ENCODE results near the gene ADSS1.

ADSS1 gene

DNA sequence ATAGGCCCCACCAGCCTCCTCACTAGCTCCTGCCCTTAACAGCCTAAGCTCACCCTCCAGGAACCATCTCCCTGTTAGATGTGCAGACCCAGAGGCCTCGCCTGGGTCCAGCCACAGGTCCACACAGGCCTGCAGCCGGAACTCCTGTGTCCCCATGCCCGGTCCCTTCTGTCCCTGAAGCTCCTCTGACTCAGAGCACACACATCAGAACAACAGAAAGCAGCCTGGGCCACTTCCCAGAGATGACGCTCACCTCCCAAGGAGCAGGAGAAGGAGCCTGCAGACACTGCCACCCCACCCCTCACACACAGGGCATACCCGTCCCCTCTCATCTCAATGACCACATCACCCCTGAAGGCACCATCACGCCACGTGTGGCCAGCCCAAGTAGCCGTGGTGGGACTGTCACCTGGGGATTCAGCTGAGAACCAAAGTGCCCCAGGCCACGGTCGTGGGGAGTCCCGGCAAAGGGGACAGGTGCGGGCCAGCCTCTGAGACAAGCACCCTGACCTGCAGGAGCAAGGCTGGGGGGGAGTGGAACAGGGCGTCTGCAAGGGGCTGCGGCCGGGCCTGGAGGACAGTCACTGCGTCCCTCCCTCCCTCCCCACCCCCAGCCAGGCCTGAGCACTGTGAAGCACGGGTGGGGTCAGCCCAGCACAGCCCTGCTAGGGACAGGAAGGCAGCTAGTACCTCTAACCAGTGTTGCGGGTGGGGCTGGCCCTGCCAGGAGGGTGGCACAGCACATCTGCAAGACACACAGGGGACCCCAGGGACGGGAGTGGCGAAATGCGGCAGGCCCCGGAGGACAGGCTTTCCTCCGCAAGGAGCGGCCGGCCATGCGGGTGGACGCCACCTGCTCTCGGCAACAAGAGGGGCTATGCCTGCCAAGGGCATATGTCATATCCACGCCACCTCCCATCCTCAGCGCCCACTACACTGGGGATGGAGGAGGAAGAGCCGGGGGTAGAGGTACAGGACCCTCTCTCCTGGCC, 66.0 kb downstream of the ADSS1 start:
- Histone ChIP-seq H3K36me3 (peaks cover 48% of the 10 kb centered on the region), H3K27me3 (no peaks in the 10 kb centered on the region), H3K4me3 (ENCODE audit: low read depth in 1 of 2, low read length in 1 of 2) (no peak overlapping the region), H3K9me3 (no peaks in the 10 kb centered on the region), H3K4me1 (ENCODE audit: control insufficient read depth in 1 of 2, insufficient read depth in 1 of 2, low read depth in 1 of 2, low read length in 1 of 2) (peaks cover 40 to 51% of the 10 kb centered on the region in 2 experiments), H3K27ac (peak overlapping the region; percentile 96)
- TF ChIP-seq, protein P1, sequence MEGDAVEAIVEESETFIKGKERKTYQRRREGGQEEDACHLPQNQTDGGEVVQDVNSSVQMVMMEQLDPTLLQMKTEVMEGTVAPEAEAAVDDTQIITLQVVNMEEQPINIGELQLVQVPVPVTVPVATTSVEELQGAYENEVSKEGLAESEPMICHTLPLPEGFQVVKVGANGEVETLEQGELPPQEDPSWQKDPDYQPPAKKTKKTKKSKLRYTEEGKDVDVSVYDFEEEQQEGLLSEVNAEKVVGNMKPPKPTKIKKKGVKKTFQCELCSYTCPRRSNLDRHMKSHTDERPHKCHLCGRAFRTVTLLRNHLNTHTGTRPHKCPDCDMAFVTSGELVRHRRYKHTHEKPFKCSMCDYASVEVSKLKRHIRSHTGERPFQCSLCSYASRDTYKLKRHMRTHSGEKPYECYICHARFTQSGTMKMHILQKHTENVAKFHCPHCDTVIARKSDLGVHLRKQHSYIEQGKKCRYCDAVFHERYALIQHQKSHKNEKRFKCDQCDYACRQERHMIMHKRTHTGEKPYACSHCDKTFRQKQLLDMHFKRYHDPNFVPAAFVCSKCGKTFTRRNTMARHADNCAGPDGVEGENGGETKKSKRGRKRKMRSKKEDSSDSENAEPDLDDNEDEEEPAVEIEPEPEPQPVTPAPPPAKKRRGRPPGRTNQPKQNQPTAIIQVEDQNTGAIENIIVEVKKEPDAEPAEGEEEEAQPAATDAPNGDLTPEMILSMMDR (IDR thresholded peaks at IDR 0.05): no peak

DNA sequence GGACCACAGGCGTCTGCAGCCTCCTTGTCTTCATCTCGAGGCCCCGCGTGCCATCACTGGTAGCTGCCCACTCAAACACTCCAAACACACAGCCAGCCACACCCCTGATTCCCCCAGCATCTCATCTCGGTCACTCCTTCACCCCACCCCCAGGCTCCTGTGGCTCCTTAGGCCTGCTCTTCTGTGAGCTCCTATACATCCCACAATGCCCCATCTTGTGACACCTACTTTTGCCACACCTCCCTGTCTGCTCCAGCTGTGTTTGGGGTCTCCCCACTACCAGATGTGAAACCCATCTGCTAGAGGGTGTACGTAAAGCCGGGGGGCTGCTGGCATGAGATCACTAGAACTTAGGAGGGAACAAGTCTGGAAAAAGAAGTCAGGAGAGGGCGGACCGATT, 67.4 kb downstream of the ADSS1 start:
- peaks cover 7% of the 10 kb centered on the region for H3K27me3 ChIP-seq
- H3K36me3 ChIP-seq: peaks cover 44% of the 10 kb centered on the region
- TF ChIP-seq, protein P1 (IDR thresholded peaks at IDR 0.05): no peak
- no peaks in the 10 kb centered on the region for H3K9me3 ChIP-seq
- peak overlapping the region; percentile 0 for H3K27ac ChIP-seq
- no peak overlapping the region for H3K4me3 ChIP-seq (ENCODE audit: low read depth in 1 of 2, low read length in 1 of 2)
- H3K4me1 ChIP-seq (ENCODE audit: control insufficient read depth in 1 of 2, insufficient read depth in 1 of 2, low read depth in 1 of 2, low read length in 1 of 2): peaks cover 41 to 49% of the 10 kb centered on the region in 2 experiments

DNA sequence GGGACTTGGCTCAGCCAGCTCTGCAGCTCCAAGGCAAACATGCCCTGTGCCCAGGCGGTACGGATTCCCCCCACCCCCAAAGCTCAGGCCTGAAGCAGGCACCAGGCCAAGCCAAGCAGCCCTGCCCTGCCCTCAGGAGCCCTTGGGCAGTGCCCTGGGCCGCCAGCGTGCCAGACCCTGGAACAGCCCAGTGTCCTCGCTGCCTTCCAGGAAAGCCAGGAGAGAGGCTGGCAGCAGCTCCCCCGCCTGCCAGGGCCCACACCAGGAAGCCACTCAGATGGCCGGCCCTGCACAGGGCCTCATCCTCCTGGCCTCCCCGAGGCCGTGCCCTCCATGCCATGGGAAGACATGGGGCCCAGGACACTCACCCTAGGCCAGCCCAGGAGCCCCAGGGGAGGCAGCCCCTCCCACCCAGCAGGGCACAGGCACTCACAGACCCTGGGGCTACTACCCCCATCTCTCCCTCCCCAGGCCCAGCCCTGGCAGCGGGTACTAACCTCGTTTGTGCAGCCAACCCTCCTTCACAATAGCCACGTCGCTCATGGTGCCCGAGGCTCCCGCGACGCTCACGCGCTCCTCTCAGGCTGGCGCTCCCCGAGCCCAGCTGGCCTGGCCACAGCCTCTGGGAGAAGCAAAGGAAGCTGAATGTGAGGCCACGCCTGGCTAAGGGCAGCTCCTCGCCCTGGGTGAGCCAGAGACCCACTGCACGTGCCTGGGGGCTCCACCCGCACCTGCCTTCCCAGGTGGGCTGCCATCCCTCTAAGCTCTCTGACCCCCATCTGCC, 68.3 kb downstream of the ADSS1 start:
- TF ChIP-seq, protein P1 (IDR thresholded peaks at IDR 0.05): no peak
- peaks cover 15% of the 10 kb centered on the region for H3K27me3 ChIP-seq
- no peaks in the 10 kb centered on the region for H3K9me3 ChIP-seq
- peaks cover 32 to 40% of the 10 kb centered on the region in 2 experiments for H3K4me1 ChIP-seq (ENCODE audit: control insufficient read depth in 1 of 2, insufficient read depth in 1 of 2, low read depth in 1 of 2, low read length in 1 of 2)
- no peak overlapping the region for H3K4me3 ChIP-seq (ENCODE audit: low read depth in 1 of 2, low read length in 1 of 2)
- peaks cover 44% of the 10 kb centered on the region for H3K36me3 ChIP-seq
- no peak overlapping the region for H3K27ac ChIP-seq

DNA sequence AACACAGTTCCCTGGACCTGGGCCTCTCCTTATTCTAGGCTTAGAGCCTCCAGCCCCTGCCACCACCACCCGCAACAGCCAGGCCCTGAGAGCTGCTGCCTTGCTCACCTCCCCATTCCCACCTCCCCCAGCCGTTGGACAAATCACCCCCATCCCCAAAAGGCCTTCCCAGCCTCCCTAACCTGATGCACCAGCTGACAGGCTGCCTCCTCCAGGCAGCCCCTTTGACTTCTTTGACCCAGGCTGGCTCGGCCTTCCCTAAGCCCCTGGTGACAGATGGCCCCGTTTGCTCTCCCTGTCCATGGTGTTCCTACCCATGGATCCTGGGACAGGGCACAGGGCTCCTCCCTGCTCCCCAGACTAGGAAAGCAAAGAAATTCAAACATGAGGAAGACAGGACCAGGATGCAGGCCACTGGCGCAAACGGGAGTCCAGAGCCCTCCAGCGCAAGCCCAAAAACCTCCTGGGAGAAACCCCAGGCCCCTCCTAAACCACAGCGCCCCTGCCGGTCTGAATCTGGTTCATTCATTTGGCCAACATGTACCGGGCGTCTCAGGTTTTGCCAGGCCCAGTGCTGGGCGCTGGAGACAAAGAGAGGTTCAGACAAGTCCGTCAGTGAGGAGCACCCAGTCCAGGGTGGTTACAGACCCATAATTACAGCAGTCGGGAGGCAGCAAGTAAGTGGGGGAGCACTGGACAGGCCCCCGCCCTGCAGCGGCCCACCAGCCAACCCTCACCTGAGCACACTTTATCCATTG, 69.1 kb downstream of the ADSS1 start:
- TF ChIP-seq, protein P1 (IDR thresholded peaks at IDR 0.05): no peak
- peaks cover 44% of the 10 kb centered on the region for H3K36me3 ChIP-seq
- H3K27me3 ChIP-seq: peaks cover 24% of the 10 kb centered on the region
- H3K4me3 ChIP-seq (ENCODE audit: low read depth in 1 of 2, low read length in 1 of 2): no peak overlapping the region
- peaks cover 24 to 32% of the 10 kb centered on the region in 2 experiments for H3K4me1 ChIP-seq (ENCODE audit: control insufficient read depth in 1 of 2, insufficient read depth in 1 of 2, low read depth in 1 of 2, low read length in 1 of 2)
- no peaks in the 10 kb centered on the region for H3K9me3 ChIP-seq
- no peak overlapping the region for H3K27ac ChIP-seq

DNA sequence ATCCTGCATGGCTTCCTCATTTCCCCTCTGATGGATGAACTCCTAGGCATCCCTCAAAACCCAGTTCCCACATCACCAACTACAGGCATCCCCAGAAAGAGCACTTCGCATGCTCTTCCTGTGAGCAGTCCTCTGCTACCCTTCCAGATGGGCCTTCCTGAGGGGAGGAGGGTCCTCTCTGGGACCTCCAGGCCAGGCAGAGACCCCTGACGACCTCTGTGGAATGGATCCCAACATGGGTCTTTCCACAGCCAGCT, 69.6 kb downstream of the ADSS1 start:
- Histone ChIP-seq H3K4me3 (ENCODE audit: low read depth in 1 of 2, low read length in 1 of 2) (peak overlapping the region; percentile 80 to 88), H3K4me1 (ENCODE audit: control insufficient read depth in 1 of 2, insufficient read depth in 1 of 2, low read depth in 1 of 2, low read length in 1 of 2) (peaks cover 18 to 27% of the 10 kb centered on the region in 2 experiments), H3K27me3 (peaks cover 29% of the 10 kb centered on the region), H3K36me3 (peaks cover 40% of the 10 kb centered on the region), H3K9me3 (no peaks in the 10 kb centered on the region), H3K27ac (peak overlapping the region; percentile 81)
- TF ChIP-seq, protein P1 (IDR thresholded peaks at IDR 0.05): no peak
